ENCODE measurements around the gene NUP98.
"Not testable (repeated sequence)": the region's sequence is repeated elsewhere in the genome, so short reads cannot be mapped to it uniquely, and the experiment has no call there.

The NUP98 gene

GRCh38 chr11:3684819-3685172, 112.6 kb downstream of the NUP98 start:
- H3K27ac ChIP-seq: no peak overlapping the region
- DNase-seq (ENCODE audit: low read depth, low spot score): no peak

GRCh38 chr11:3684129-3684818, 113.1 kb downstream of the NUP98 start:
- no peak for DNase-seq (ENCODE audit: low read depth, low spot score)

GRCh38 chr11:3683039-3683438, 114.3 kb downstream of the NUP98 start:
- H3K27ac ChIP-seq: no peak overlapping the region
- DNase-seq (ENCODE audit: low read depth, low spot score): no peak

More at GRCh38 chr11:3684129-3684818, 113.1 kb downstream of the NUP98 start:
- no peak overlapping the region for H3K27ac ChIP-seq

GRCh38 chr11:3679077-3679476, 118.3 kb downstream of the NUP98 start:
- DNase-seq (ENCODE audit: low read depth, low spot score): no peak
- H3K27ac ChIP-seq: no peak overlapping the region

- H3K27ac ChIP-seq: no peak overlapping the region
- DNase-seq (ENCODE audit: low read depth, low spot score): no peak
Observed at GRCh38 chr11:3675971-3676370, 121.4 kb downstream of the NUP98 start.

- DNase-seq (ENCODE audit: low read depth, low spot score): peak; percentile 70
Observed at GRCh38 chr11:3674189-3674588, 123.2 kb downstream of the NUP98 start.

GRCh38 chr11:3671334-3672254, 125.8 kb downstream of the NUP98 start, which contains the start of gene CHRNA10:
Gene CHRNA10 (minus strand): TSS chr11:3671384. CDS start chr11:3671312, 72 bp downstream.
- DNase-seq (ENCODE audit: low read depth, low spot score): no peak

More at GRCh38 chr11:3674189-3674588, 123.2 kb downstream of the NUP98 start:
- H3K27ac ChIP-seq: peak overlapping the region; percentile 45

GRCh38 chr11:3669742-3670183, 127.6 kb downstream of the NUP98 start:
- no peak overlapping the region for H3K27ac ChIP-seq
- DNase-seq (ENCODE audit: low read depth, low spot score): no peak

More at GRCh38 chr11:3671334-3672254, 125.8 kb downstream of the NUP98 start, which contains the start of gene CHRNA10:
- H3K27ac ChIP-seq: no peak within 1 kb of the TSS

GRCh38 chr11:3669128-3669527, 128.2 kb downstream of the NUP98 start:
- no peak for DNase-seq (ENCODE audit: low read depth, low spot score)

GRCh38 chr11:3667149-3668035, 130.0 kb downstream of the NUP98 start:
- no peak overlapping the region for H3K27ac ChIP-seq
- no peak for DNase-seq (ENCODE audit: low read depth, low spot score)

More at GRCh38 chr11:3669128-3669527, 128.2 kb downstream of the NUP98 start:
- H3K27ac ChIP-seq: no peak overlapping the region

- no peak for DNase-seq (ENCODE audit: low read depth, low spot score)
Observed at GRCh38 chr11:3666023-3666530, 131.3 kb downstream of the NUP98 start.

GRCh38 chr11:3665336-3666022, 131.9 kb downstream of the NUP98 start:
- DNase-seq (ENCODE audit: low read depth, low spot score): no peak
- H3K27ac ChIP-seq: no peak overlapping the region

More at GRCh38 chr11:3666023-3666530, 131.3 kb downstream of the NUP98 start:
- H3K27ac ChIP-seq: no peak overlapping the region

GRCh38 chr11:3664032-3664630, 133.2 kb downstream of the NUP98 start:
- DNase-seq (ENCODE audit: low read depth, low spot score): no peak
- no peak overlapping the region for H3K27ac ChIP-seq

- DNase-seq (ENCODE audit: low read depth, low spot score): no peak
- H3K27ac ChIP-seq: no peak overlapping the region
Observed at GRCh38 chr11:3662856-3663255, 134.5 kb downstream of the NUP98 start.

- DNase-seq (ENCODE audit: low read depth, low spot score): no peak
- no peak overlapping the region for H3K27ac ChIP-seq
Observed at GRCh38 chr11:3660960-3661359, 136.4 kb downstream of the NUP98 start.

- no peak for DNase-seq (ENCODE audit: low read depth, low spot score)
- H3K27ac ChIP-seq: no peak overlapping the region
Observed at GRCh38 chr11:3659595-3660515, 137.5 kb downstream of the NUP98 start.

GRCh38 chr11:3658252-3658651, 139.1 kb downstream of the NUP98 start:
- no peak overlapping the region for H3K27ac ChIP-seq
- DNase-seq (ENCODE audit: low read depth, low spot score): no peak

GRCh38 chr11:3657331-3657730, 140.0 kb downstream of the NUP98 start:
- DNase-seq (ENCODE audit: low read depth, low spot score); H3K27ac ChIP-seq: not testable (repeated sequence)

All from epithelial cell of prostate (primary cell).